ENCODE results near the gene EOMES.
"Not testable (repeated sequence)": the region's sequence is repeated elsewhere in the genome, so short reads cannot be mapped to it uniquely, and the experiment has no call there.

The EOMES gene

GRCh38 chr3:27721717-27722564 is at the start of gene EOMES:
EOMES (minus strand) TSS chr3:27722323; CDS start chr3:27722294, 29 bp downstream.
- no peak for DNase-seq (ENCODE audit: low spot score)

- DNase-seq (ENCODE audit: low spot score): not testable (repeated sequence)
These were observed 48.3 kb upstream of the EOMES start for GRCh38 chr3:27770384-27770783.

GRCh38 chr3:27767000-27767399 is 44.9 kb upstream of the EOMES start:
- no peak for DNase-seq (ENCODE audit: low spot score)

- DNase-seq (ENCODE audit: low spot score): no peak
These were observed 36.0 kb upstream of the EOMES start for GRCh38 chr3:27758083-27758482.

- no peak for DNase-seq (ENCODE audit: low spot score)
These were observed 34.8 kb upstream of the EOMES start for GRCh38 chr3:27756877-27757276.

GRCh38 chr3:27752926-27753325 is 30.8 kb upstream of the EOMES start:
- DNase-seq (ENCODE audit: low spot score): no peak

GRCh38 chr3:27749643-27750042 is 27.5 kb upstream of the EOMES start:
- DNase-seq (ENCODE audit: low spot score): no peak

- no peak for DNase-seq (ENCODE audit: low spot score)
These were observed 24.7 kb upstream of the EOMES start for GRCh38 chr3:27746838-27747237.

- no peak for DNase-seq (ENCODE audit: low spot score)
These were observed 18.7 kb upstream of the EOMES start for GRCh38 chr3:27740854-27741253.

- DNase-seq (ENCODE audit: low spot score): no peak
These were observed 15.0 kb upstream of the EOMES start for GRCh38 chr3:27737091-27737490.

- no peak for DNase-seq (ENCODE audit: low spot score)
These were observed 8.9 kb upstream of the EOMES start for GRCh38 chr3:27730774-27731659.

- DNase-seq (ENCODE audit: low spot score): no peak
These were observed 7.9 kb upstream of the EOMES start for GRCh38 chr3:27729748-27730611.

GRCh38 chr3:27729325-27729724 is 7.2 kb upstream of the EOMES start:
- DNase-seq (ENCODE audit: low spot score): no peak

GRCh38 chr3:27728195-27729087 is 6.3 kb upstream of the EOMES start:
- no peak for DNase-seq (ENCODE audit: low spot score)

GRCh38 chr3:27726240-27726639 is 4.1 kb upstream of the EOMES start:
- no peak for DNase-seq (ENCODE audit: low spot score)

- DNase-seq (ENCODE audit: low spot score): no peak
These were observed 2.5 kb upstream of the EOMES start for GRCh38 chr3:27724459-27725197.

GRCh38 chr3:27723815-27724458 is 1.8 kb upstream of the EOMES start:
- DNase-seq (ENCODE audit: low spot score): no peak

- no peak for DNase-seq (ENCODE audit: low spot score)
These were observed 1.3 kb upstream of the EOMES start for GRCh38 chr3:27723456-27723814.

GRCh38 chr3:27723001-27723445 is 900 bp upstream of the EOMES start:
- DNase-seq (ENCODE audit: low spot score): no peak

All from kidney capillary endothelial cell (primary cell).